GM10266 (cell line): Measurements from ENCODE around the gene CAPN15.

Source experiments
- DNase-seq: peaks from one replicate; pipeline ENCODE4 v3.0.0; 2012; ENCODE audit errors: extremely low spot score
- TF ChIP-seq, protein P1 (sequence below): IDR thresholded peaks from 2 replicates; pipeline ENCODE4 v1.5.1; 2012; ENCODE audit warnings: mild to moderate bottlenecking, low read depth; ENCODE audit not compliant: control insufficient read depth, insufficient read depth; ENCODE audit errors: missing control alignments

The CAPN15 gene

DNA sequence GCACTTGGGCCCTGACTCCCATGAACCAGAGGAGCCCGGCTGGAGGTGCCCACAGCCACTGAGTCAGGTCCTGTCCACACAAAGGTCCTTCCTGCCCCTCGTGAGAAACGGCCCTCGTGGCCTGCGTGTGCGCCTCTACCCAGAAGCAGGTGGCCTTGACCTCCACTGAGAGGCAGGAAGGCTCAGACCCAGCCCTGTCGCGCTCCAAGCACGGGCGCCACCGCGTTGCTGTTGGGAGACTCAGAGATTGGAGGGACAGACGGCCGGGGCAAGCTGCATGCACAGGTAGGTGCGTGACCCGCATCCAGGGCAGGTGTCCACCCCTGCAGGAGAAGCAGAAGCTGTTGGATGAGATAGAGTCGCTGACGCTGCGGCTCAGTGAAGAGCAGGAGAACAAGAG is 8.1 kb upstream of the CAPN15 start:
- TF ChIP-seq, protein P1, sequence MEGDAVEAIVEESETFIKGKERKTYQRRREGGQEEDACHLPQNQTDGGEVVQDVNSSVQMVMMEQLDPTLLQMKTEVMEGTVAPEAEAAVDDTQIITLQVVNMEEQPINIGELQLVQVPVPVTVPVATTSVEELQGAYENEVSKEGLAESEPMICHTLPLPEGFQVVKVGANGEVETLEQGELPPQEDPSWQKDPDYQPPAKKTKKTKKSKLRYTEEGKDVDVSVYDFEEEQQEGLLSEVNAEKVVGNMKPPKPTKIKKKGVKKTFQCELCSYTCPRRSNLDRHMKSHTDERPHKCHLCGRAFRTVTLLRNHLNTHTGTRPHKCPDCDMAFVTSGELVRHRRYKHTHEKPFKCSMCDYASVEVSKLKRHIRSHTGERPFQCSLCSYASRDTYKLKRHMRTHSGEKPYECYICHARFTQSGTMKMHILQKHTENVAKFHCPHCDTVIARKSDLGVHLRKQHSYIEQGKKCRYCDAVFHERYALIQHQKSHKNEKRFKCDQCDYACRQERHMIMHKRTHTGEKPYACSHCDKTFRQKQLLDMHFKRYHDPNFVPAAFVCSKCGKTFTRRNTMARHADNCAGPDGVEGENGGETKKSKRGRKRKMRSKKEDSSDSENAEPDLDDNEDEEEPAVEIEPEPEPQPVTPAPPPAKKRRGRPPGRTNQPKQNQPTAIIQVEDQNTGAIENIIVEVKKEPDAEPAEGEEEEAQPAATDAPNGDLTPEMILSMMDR = no peak
- no peak for DNase-seq

DNA sequence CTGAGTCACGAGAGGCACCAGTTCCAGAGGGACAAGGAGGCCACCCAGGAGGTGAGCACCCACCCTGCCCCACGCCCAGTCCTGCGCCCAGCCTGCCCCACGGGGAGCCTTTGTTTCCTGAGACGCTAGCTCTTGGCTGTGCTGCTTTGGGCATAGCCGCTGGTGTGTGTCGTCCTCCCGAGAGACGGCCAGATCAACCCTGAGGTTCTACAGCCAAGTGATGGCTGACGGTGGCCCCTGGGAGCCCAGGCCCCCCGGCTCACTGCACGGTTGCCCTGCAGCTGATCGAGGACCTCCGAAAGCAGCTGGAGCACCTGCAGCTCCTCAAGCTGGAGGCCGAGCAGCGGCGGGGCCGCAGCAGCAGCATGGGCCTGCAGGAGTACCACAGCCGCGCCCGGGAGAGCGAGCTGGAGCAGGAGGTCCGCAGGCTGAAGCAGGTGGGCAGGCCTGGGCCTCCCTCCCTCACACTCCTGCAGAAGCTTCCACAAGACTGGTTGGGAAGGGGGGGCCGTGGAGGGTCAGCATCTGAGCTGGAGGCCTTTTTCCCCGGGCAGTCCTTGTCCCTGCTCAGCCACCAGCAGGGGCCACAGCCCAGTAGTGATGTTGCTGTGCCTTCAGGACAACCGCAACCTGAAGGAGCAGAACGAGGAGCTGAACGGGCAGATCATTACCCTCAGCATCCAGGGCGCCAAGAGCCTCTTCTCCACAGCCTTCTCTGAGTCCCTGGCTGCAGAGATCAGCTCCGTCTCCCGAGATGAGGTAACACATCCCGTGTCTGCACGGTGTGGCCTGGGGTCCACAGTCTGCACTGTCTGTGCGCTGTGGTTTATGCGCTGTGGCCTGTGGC is 7.4 kb upstream of the CAPN15 start:
- TF ChIP-seq, protein P1 = no peak
- no peak for DNase-seq

DNA sequence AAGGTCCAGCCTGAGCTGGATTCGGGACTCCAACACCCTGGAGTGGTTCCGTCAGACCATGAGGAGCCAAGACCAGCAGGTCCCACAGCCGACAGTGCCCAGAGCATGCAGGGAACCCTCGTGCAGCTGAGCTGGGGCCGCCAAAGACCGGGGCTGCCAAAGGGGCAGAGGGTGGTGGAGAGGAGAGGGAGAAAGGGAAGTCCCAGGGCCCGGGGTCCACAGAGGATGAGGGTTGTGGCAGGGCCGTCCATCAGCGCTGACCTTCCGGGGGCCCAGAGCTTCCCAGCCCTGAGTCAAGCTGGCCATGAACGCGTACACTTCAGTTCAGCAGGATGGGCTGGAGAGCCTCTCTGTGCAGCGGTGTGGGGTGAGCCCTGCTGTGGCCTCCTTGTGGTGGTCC is 6.7 kb upstream of the CAPN15 start:
- no peak for DNase-seq
- TF ChIP-seq, protein P1 = no peak

DNA sequence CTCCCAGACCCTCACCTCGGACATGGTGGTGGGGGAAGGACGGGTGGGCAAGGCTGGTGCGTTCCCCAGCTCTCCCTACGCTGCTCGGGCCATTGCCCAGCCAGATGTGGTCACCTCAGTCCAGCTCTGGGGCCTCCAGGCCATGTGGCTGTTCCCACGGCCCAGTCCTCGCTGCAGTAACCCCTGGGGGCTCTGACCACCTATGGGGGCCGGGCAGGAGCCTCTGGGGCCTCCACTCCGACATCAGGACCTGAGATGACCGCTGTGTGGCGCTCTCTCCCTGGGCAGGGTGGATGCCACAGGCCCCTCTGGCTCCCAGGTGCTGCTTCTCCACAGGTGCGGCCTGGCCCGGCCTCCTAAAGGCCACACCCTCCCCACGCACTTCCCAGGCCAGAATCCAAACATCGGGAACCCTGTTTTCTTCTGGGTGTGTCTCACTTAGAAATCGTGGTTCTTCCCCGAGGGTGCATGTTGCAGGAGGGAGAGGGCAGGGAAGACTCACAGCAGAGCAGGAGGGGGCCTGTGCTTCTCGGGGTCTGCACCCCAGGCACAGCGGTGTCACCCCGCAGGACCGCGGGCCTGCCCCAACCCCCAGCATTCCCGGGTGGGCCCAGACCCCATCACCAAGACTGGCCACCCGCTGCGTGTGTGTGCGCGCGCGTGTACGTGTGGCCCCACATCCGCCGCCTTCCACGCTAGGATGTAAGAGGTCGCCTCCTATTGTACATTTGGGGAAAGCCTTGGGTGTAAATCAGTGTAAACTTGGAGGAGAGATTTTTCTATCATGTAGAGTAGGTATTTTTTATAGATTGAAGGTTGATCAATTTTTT is 5.9 kb upstream of the CAPN15 start:
- DNase-seq = no peak
- TF ChIP-seq, protein P1 = no peak

DNA sequence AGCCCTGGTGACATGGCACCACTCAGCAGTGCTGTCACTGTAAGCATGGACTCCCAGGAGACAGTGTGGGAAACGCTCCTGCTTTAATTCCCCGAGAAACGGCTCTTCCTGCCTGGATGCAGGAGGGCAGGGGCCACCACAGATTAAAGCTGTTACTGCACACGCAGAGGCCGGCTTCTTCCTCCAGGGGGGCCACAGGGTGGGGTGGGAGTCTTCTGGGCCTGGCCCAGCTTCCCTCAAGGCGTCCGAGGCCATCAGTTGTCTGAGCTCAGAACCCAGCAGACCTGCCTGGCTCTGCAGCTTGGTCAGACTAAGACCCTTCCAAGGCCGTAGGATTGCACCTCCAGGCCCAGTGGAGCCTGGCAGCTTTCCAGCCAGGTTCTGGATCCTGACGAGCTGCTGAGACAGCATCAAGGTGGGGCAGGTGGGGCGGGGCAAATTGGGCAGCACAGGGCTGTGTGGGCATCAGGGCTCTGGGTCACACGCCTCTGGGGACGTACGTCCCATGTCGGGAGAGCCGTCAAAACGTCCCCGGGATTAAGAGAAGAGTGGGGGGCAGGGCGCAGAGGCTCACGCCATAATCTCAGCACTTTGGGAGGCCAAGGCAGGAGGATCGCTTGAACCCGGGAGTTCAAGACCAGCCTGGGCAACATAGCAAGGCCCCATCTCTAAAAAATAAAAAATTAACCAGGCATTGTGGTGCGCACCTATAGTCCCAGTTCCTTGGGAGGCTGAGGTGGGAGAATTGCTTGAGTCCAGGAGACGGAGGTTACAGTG is 5.0 kb upstream of the CAPN15 start:
- TF ChIP-seq, protein P1 = no peak

DNA sequence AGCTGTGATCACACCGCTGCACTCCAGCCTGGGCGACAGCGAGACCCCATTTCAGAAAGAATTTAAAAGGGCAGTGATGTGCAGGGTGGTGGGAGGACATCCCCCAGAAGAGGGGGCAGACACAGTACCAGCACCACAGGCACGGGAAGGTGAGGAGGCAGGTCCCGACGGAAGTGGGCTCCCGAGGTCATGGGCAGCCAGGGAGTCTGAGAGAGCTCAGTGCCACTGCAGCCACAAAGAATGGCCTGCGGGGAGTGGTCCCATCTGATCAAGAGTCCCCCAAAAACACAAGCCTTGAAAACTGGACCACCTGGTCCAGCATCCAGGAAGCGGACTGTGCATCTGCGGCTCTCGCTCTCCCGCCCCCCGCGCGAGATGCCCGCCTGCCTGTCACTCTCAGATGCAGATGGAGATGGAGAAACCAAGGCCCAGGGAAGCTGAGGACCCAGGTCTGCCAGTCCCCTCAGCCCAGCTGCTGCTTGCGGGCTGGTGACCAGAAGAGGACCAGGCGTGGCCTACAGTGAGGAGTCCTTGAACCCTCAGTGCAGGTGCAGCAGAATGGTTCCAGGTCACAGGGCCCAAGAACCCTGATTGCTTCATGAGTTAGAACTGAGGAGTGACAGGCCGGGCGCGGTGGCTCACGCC is 4.3 kb upstream of the CAPN15 start:
- no peak for DNase-seq
- TF ChIP-seq, protein P1 = no peak

More for the DNA sequence above, 5.0 kb upstream of the CAPN15 start:
- DNase-seq = no peak
